ENCODE results near the gene DMC1.

DMC1 gene

GRCh38 chr22:38503021-38503420, 67.0 kb downstream of the DMC1 start:
- no peak overlapping the region; the same call in 1 of the 2 replicates for H3K4me3 ChIP-seq (ENCODE audit: low read depth, low read length)
- TF ChIP-seq CTCF (IDR thresholded peaks at IDR 0.05; ENCODE audit: low read depth, low read length, missing control alignments) = no peak
- DNase-seq (ENCODE audit: low read depth) = no peak

- no peak for DNase-seq (ENCODE audit: low read depth)
- TF ChIP-seq CTCF (IDR thresholded peaks at IDR 0.05; ENCODE audit: low read depth, low read length, missing control alignments) = no peak
- no peak overlapping the region for H3K4me3 ChIP-seq (ENCODE audit: low read depth, low read length)
Observed at GRCh38 chr22:38501797-38502672, 67.9 kb downstream of the DMC1 start.

GRCh38 chr22:38497869-38498268, 72.1 kb downstream of the DMC1 start:
- DNase-seq (ENCODE audit: low read depth) = no peak
- TF ChIP-seq CTCF (IDR thresholded peaks at IDR 0.05; ENCODE audit: low read depth, low read length, missing control alignments) = no peak
- no peak overlapping the region for H3K4me3 ChIP-seq (ENCODE audit: low read depth, low read length)

- no peak overlapping the region for H3K4me3 ChIP-seq (ENCODE audit: low read depth, low read length)
- TF ChIP-seq CTCF (IDR thresholded peaks at IDR 0.05; ENCODE audit: low read depth, low read length, missing control alignments) = no peak
- no peak for DNase-seq (ENCODE audit: low read depth)
Observed at GRCh38 chr22:38494939-38495338, 75.0 kb downstream of the DMC1 start.

GRCh38 chr22:38494498-38494897, 75.5 kb downstream of the DMC1 start:
- no peak for DNase-seq (ENCODE audit: low read depth)
- TF ChIP-seq CTCF (IDR thresholded peaks at IDR 0.05; ENCODE audit: low read depth, low read length, missing control alignments) = no peak
- H3K4me3 ChIP-seq (ENCODE audit: low read depth, low read length) = no peak overlapping the region

GRCh38 chr22:38491707-38492348, 78.2 kb downstream of the DMC1 start:
- no peak for TF ChIP-seq CTCF (IDR thresholded peaks at IDR 0.05; ENCODE audit: low read depth, low read length, missing control alignments)
- no peak for DNase-seq (ENCODE audit: low read depth)
- H3K4me3 ChIP-seq (ENCODE audit: low read depth, low read length) = no peak overlapping the region

Data from GM12864 (cell line).